ENCODE results near the gene TBC1D4.

DNA sequence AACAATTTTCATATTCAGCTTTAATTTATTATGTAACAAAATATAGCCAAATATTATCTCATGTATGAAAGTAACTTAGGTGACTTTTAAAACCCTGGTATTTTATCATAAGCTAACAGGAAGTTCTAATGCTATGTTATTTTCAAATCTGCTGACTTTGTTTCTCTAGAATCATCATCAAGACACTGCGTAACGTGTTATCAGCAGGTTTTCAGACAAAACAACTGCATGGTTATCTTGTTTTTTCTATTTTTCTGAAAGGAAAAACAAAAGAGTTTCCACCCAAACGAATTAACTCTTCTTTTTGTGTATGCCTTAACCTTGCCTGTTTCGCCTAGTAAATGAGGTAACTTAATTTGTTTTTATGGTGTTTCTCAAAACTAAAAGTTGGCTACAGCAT lies 156.3 kb downstream of the TBC1D4 start:
- TF ChIP-seq POLR2AphosphoS5 (IDR thresholded peaks at IDR 0.05; ENCODE audit: low read depth, low read length) (no peak), SIN3A (IDR thresholded peaks at IDR 0.05; ENCODE audit: borderline replicate concordance, insufficient read depth, low read length) (no peak), TAF1 (IDR thresholded peaks at IDR 0.05; ENCODE audit: borderline replicate concordance, insufficient read depth, low read length) (no peak)
- TF ChIP-seq, protein P1, sequence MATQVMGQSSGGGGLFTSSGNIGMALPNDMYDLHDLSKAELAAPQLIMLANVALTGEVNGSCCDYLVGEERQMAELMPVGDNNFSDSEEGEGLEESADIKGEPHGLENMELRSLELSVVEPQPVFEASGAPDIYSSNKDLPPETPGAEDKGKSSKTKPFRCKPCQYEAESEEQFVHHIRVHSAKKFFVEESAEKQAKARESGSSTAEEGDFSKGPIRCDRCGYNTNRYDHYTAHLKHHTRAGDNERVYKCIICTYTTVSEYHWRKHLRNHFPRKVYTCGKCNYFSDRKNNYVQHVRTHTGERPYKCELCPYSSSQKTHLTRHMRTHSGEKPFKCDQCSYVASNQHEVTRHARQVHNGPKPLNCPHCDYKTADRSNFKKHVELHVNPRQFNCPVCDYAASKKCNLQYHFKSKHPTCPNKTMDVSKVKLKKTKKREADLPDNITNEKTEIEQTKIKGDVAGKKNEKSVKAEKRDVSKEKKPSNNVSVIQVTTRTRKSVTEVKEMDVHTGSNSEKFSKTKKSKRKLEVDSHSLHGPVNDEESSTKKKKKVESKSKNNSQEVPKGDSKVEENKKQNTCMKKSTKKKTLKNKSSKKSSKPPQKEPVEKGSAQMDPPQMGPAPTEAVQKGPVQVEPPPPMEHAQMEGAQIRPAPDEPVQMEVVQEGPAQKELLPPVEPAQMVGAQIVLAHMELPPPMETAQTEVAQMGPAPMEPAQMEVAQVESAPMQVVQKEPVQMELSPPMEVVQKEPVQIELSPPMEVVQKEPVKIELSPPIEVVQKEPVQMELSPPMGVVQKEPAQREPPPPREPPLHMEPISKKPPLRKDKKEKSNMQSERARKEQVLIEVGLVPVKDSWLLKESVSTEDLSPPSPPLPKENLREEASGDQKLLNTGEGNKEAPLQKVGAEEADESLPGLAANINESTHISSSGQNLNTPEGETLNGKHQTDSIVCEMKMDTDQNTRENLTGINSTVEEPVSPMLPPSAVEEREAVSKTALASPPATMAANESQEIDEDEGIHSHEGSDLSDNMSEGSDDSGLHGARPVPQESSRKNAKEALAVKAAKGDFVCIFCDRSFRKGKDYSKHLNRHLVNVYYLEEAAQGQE (IDR thresholded peaks at IDR 0.05; ENCODE audit: insufficient read depth in 1 of 2, low read depth in 2 of 2, low read length in 2 of 2) = no peak
